OCI-LY1 (cell line): ENCODE measurements around the gene BACE2.

ENCODE experiments used
- H2AFZ ChIP-seq: fragments of 200-600 bp; sonication (generic), shearing (Covaris generic); 2 replicates; pipeline ENCODE4 v1.6.0; 2014; ENCODE audit warnings: antibody characterized with exemption, mild to moderate bottlenecking, low read length
- H3F3A ChIP-seq: fragments of 200-600 bp; sonication (generic), shearing (Covaris generic); 2 replicates; pipeline ENCODE4 v1.6.0; 2014; ENCODE audit warnings: mild to moderate bottlenecking, antibody characterized with exemption, low read length, moderate library complexity; ENCODE audit not compliant: insufficient read depth
- H3K27ac ChIP-seq: fragments of 200-600 bp; sonication (generic); 2 replicates; pipeline ENCODE4 v1.5.1; 2014; ENCODE audit warnings: low read length, mixed run types, mild to moderate bottlenecking, low read depth; ENCODE audit not compliant: poor library complexity, severe bottlenecking
- H3K27me3 ChIP-seq: fragments of 200-600 bp; sonication (generic); 2 replicates; pipeline ENCODE4 v1.6.0; 2014; ENCODE audit warnings: antibody characterized with exemption, mild to moderate bottlenecking, low read length, moderate library complexity; ENCODE audit not compliant: insufficient read depth
- H3K36me3 ChIP-seq: fragments of 200-600 bp; sonication (generic); 2 replicates; pipeline ENCODE4 v1.6.1; 2014; ENCODE audit warnings: mild to moderate bottlenecking, antibody characterized with exemption, low read length, moderate library complexity, mixed read lengths; ENCODE audit not compliant: insufficient read depth
- H3K4me1 ChIP-seq: fragments of 200-600 bp; sonication (generic); 2 replicates; pipeline ENCODE4 v1.5.1; 2014; ENCODE audit warnings: mild to moderate bottlenecking, low read length, moderate library complexity; ENCODE audit not compliant: insufficient read depth, severe bottlenecking
- H3K4me2 ChIP-seq: fragments of 200-600 bp; sonication (generic), shearing (Covaris generic); 2 replicates; pipeline ENCODE4 v1.6.1; 2014; ENCODE audit warnings: low read length
- H3K4me3 ChIP-seq: fragments of 200-600 bp; sonication (generic); 2 replicates; pipeline ENCODE4 v1.5.1; 2014; ENCODE audit warnings: low read length, low read depth, mild to moderate bottlenecking, mixed read lengths; ENCODE audit not compliant: poor library complexity, severe bottlenecking
- H3K79me2 ChIP-seq: fragments of 200-600 bp; shearing (Covaris generic); 2 replicates; pipeline ENCODE4 v1.6.1; 2016; ENCODE audit warnings: mixed run types, low read length, mixed read lengths; ENCODE audit not compliant: insufficient read depth
- H3K9ac ChIP-seq: fragments of 200-600 bp; sonication (generic), shearing (Covaris generic); 2 replicates; pipeline ENCODE4 v1.6.1; 2014; ENCODE audit warnings: mild to moderate bottlenecking, low read length, mixed read lengths
- H3K9me2 ChIP-seq: fragments of 200-600 bp; sonication (generic), shearing (Covaris generic); 2 replicates; pipeline ENCODE4 v1.6.1; 2014; ENCODE audit warnings: low read depth, mild to moderate bottlenecking, low read length, mixed read lengths
- H3K9me3 ChIP-seq: fragments of 200-600 bp; shearing (Covaris generic); 2 replicates; pipeline ENCODE4 v1.6.1; 2014; ENCODE audit warnings: low read length, mixed read lengths
- H4K20me1 ChIP-seq: fragments of 200-600 bp; sonication (generic), shearing (Covaris generic); 2 replicates; pipeline ENCODE4 v1.6.0; 2016; ENCODE audit warnings: mild to moderate bottlenecking, low read length; ENCODE audit not compliant: insufficient read depth
- CTCF ChIP-seq: fragments of 200-600 bp; sonication (generic), shearing (Covaris generic); IDR thresholded peaks from 2 replicates; pipeline ENCODE4 v1.5.1; 2017; ENCODE audit warnings: mild to moderate bottlenecking, antibody characterized with exemption, low read length, moderate library complexity, mixed read lengths
- EZH2 ChIP-seq: fragments of 200-600 bp; sonication (generic), shearing (Covaris generic); IDR thresholded peaks from 2 replicates; pipeline ENCODE4 v1.8.0; 2017; ENCODE audit warnings: borderline replicate concordance, mixed run types, mild to moderate bottlenecking, antibody characterized with exemption, low read length, moderate library complexity, mixed read lengths

Gene BACE2

DNA sequence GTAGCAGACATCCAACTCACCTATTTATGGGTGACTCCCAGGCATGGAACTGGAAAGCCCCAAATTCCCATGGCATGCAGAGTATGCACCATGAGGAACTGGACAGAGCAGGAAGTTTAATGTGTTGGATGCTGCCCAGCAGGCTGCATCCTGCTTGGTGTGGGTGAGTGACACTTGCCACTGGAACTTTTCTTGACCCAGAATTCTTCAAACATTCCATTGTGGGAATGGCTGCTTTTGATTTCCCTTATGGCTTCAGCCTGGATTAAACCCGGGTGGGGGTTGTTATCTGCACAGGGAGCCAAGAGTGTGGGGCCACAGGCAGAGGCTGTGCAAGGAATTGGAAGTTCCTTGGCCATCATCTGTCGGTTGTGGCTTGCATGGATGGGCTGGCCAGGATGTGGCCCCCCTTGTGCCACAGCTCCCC is 26.9 kb upstream of the BACE2 start:
- TF ChIP-seq CTCF (no peak), EZH2 (no peak)
- Histone ChIP-seq H3K79me2 (no peaks in the 10 kb centered on the region), H2AFZ (no peak overlapping the region), H3K9ac (no peak overlapping the region), H3K4me3 (no peak overlapping the region), H3K9me2 (no peaks in the 10 kb centered on the region), H3K4me1 (no peaks in the 10 kb centered on the region), H3K27ac (no peak overlapping the region), H4K20me1 (no peaks in the 10 kb centered on the region), H3K27me3 (no peaks in the 10 kb centered on the region; the same call in 1 of the 2 replicates), H3K9me3 (no peaks in the 10 kb centered on the region), H3K36me3 (no peaks in the 10 kb centered on the region), H3K4me2 (no peak overlapping the region), H3F3A (no peaks in the 10 kb centered on the region)

DNA sequence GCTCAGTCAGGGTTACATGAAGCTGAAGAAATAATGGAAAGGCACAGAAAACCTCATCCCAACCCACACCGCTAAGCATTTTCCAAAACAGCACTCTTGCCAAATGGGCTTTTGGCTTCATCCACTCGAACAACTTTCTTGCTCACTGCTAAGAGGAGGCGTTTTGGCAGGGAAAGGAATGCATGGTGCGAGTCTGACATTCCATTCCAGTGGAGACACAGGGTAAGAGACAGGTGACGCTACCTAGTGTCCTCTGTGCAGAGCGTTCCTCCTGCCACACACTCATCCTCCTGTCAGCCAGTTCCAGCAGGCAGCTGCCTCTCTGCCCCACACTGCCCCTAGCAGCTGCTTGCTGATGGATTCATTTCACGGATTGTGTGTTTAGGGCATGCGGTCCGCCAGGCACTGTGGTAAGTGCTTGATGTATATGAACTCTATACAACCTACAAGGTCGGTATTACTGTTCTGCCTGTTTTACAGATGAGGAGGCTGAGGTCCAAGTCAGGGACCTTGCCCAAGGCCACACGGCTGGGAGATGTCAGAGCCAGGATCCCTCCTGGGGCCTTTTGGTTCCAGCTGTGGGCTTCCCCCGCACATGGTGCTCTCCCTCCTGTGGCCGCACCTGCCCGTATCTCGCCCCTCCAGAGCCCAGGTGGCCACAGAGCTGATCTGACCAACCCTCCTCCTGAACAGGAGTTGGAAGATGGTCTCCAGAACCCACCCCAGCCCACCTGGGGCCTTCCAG is 25.7 kb upstream of the BACE2 start:
- TF ChIP-seq CTCF: no peak
- TF ChIP-seq EZH2: no peak
- Histone ChIP-seq H3K4me2 (no peak overlapping the region), H3K4me3 (no peak overlapping the region), H3F3A (no peaks in the 10 kb centered on the region), H3K79me2 (no peaks in the 10 kb centered on the region), H3K36me3 (no peaks in the 10 kb centered on the region), H3K9ac (no peak overlapping the region), H3K27me3 (no peaks in the 10 kb centered on the region; the same call in 1 of the 2 replicates), H3K9me3 (no peaks in the 10 kb centered on the region), H4K20me1 (no peaks in the 10 kb centered on the region), H3K9me2 (no peaks in the 10 kb centered on the region), H3K4me1 (no peaks in the 10 kb centered on the region), H3K27ac (no peak overlapping the region), H2AFZ (no peak overlapping the region)

GRCh38 chr21:41143596-41144325 is 24.2 kb upstream of the BACE2 start:
- H3K27ac ChIP-seq: no peak overlapping the region
- no peaks in the 10 kb centered on the region for H3K9me3 ChIP-seq
- H2AFZ ChIP-seq: no peak overlapping the region
- H3K4me1 ChIP-seq: no peaks in the 10 kb centered on the region
- no peaks in the 10 kb centered on the region for H3K79me2 ChIP-seq
- no peaks in the 10 kb centered on the region for H4K20me1 ChIP-seq
- H3K9me2 ChIP-seq: no peaks in the 10 kb centered on the region
- TF ChIP-seq CTCF: no peak
- no peak for TF ChIP-seq EZH2
- no peaks in the 10 kb centered on the region; the same call in 1 of the 2 replicates for H3K27me3 ChIP-seq
- no peak overlapping the region for H3K9ac ChIP-seq
- no peak overlapping the region for H3K4me2 ChIP-seq
- no peaks in the 10 kb centered on the region for H3F3A ChIP-seq
- H3K36me3 ChIP-seq: no peaks in the 10 kb centered on the region
- H3K4me3 ChIP-seq: no peak overlapping the region
